Ascending aorta (tissue), 2 donors: ENCODE measurements around the gene TPRA1. TPM values are rescaled to one million over a fixed set of nuclear protein-coding genes. Genes with fewer than 3 reads are reported as not detected.
A peak's percentile ranks its signal among the peaks of the same experiment; 100 is the strongest.

Experiments
- DNase-seq, 2 donors: peaks; one replicate each; pipeline ENCODE4 v3.0.0-alpha.2; 2019; ENCODE audit warnings: low spot score in 2 of 2
- H3K27ac ChIP-seq, 2 donors: fragments of 200-600 bp; sonication (generic); one replicate each; pipeline ENCODE4 v1.5.1; 2016 to 2017; ENCODE audit warnings: mild to moderate bottlenecking in 1 of 2
- H3K27me3 ChIP-seq: fragments of 200-600 bp; sonication (generic); one replicate; pipeline ENCODE4 v1.5.1; 2017
- H3K36me3 ChIP-seq, 2 donors: fragments of 200-600 bp; sonication (generic); one replicate each; pipeline ENCODE4 v1.5.1; 2016
- H3K4me1 ChIP-seq, 2 donors: fragments of 200-600 bp; sonication (generic); one replicate each; pipeline ENCODE4 v1.5.1; 2016 to 2017; ENCODE audit warnings: mild to moderate bottlenecking in 1 of 2
- H3K4me3 ChIP-seq, 2 donors: fragments of 200-600 bp; sonication (generic); one replicate each; pipeline ENCODE4 v1.5.1; 2016 to 2017; ENCODE audit warnings: mild to moderate bottlenecking in 1 of 2
- H3K9me3 ChIP-seq, 2 donors: fragments of 200-600 bp; sonication (generic); one replicate each; pipeline ENCODE4 v1.5.1; 2016
- intact Hi-C: fragments of 100-400 bp; cut with DNase I; formaldehyde crosslinking; loops from one replicate; pipeline ENCODE4 v1.15.1; 2023
- total RNA-seq: library from RNA; depleted of rRNA; stranded (reverse); fragments of >200 nt; gene quantifications from one replicate; pipeline ENCODE4 v1.1.0, GENCODE V29; 2016
- TF ChIP-seq, protein P1 (sequence below), 3 experiments: fragments of 200-600 bp in 2 of 3; fragments of 450-650 bp in 1 of 3; sonication (generic) in 2 of 3; IDR thresholded peaks; one replicate each; pipeline ENCODE4 v1.5.1; 2016 to 2019; ENCODE audit warnings: antibody characterized with exemption in 3 of 3, mild to moderate bottlenecking in 1 of 3, moderate library complexity in 1 of 3

Gene TPRA1
- total RNA-seq, 1 donor from 2014 or later = 87.1 TPM

GRCh38 chr3:127628788-127629466 is 38.4 kb upstream of the TPRA1 start, which contains the start of gene PODXL2:
PODXL2 (plus strand) TSS chr3:127629185; CDS start chr3:127629220, 35 bp downstream.
- Histone ChIP-seq H3K4me1 (peaks cover 8 to 10% of the 10 kb centered on the region in 2 donors), H3K27me3 (no peaks in the 10 kb centered on the region), H3K27ac (no peak within 1 kb of the TSS), H3K9me3 (no peaks in the 10 kb centered on the region), H3K36me3 (no peaks in the 10 kb centered on the region), H3K4me3 (peak within 1 kb of the TSS; percentile 64 to 67)
- DNase-seq = no peak
- intact Hi-C loops = loop anchor here (2.0 kb wide), 1 partner anchor 38 kb away; the partner anchor contains the start of gene TPRA1
- TF ChIP-seq, protein P1, sequence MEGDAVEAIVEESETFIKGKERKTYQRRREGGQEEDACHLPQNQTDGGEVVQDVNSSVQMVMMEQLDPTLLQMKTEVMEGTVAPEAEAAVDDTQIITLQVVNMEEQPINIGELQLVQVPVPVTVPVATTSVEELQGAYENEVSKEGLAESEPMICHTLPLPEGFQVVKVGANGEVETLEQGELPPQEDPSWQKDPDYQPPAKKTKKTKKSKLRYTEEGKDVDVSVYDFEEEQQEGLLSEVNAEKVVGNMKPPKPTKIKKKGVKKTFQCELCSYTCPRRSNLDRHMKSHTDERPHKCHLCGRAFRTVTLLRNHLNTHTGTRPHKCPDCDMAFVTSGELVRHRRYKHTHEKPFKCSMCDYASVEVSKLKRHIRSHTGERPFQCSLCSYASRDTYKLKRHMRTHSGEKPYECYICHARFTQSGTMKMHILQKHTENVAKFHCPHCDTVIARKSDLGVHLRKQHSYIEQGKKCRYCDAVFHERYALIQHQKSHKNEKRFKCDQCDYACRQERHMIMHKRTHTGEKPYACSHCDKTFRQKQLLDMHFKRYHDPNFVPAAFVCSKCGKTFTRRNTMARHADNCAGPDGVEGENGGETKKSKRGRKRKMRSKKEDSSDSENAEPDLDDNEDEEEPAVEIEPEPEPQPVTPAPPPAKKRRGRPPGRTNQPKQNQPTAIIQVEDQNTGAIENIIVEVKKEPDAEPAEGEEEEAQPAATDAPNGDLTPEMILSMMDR (IDR thresholded peaks at IDR 0.05) = no peak

- DNase-seq = no peak
- TF ChIP-seq, protein P1 (IDR thresholded peaks at IDR 0.05) = no peak
- H3K36me3 ChIP-seq = no peaks in the 10 kb centered on the region
- intact Hi-C loops = loop anchor here (2.0 kb wide), 1 partner anchor 38 kb away; the partner anchor contains the start of gene TPRA1
- H3K27me3 ChIP-seq = no peaks in the 10 kb centered on the region
- peaks cover 8 to 10% of the 10 kb centered on the region in 2 donors for H3K4me1 ChIP-seq
- no peak overlapping the region for H3K27ac ChIP-seq
- H3K9me3 ChIP-seq = no peaks in the 10 kb centered on the region
- H3K4me3 ChIP-seq = peak overlapping the region in 1 of 2 donors; percentile 47
Observed at GRCh38 chr3:127628426-127628787, 37.9 kb upstream of the TPRA1 start.

DNA sequence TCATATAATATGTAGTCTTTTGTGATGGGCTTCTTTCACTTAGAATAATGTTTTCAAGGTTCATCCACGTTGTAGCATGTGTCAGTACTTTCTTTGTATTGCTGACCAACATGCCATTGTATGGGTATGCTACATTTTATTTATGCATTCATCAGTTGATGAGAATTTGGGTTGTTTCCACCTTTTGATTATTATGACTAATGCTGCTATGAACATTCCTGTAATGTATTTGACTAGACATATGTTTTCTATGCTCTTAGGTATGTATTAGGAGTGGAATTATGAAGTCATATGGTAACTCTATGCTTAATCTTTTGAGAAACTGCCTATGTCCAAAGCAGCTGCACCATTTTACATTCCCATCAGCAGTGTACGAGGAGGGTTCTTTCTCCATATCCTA is 35.3 kb upstream of the TPRA1 start:
- H3K27me3 ChIP-seq = no peaks in the 10 kb centered on the region
- H3K4me3 ChIP-seq = no peak overlapping the region
- TF ChIP-seq, protein P1 (IDR thresholded peaks at IDR 0.05) = no peak
- H3K27ac ChIP-seq = no peak overlapping the region
- H3K9me3 ChIP-seq = no peaks in the 10 kb centered on the region
- peaks cover 8 to 10% of the 10 kb centered on the region in 2 donors for H3K4me1 ChIP-seq
- no peak for DNase-seq
- peaks cover 0 to 7% of the 10 kb centered on the region in 2 donors for H3K36me3 ChIP-seq
- intact Hi-C loops = no loop called here

DNA sequence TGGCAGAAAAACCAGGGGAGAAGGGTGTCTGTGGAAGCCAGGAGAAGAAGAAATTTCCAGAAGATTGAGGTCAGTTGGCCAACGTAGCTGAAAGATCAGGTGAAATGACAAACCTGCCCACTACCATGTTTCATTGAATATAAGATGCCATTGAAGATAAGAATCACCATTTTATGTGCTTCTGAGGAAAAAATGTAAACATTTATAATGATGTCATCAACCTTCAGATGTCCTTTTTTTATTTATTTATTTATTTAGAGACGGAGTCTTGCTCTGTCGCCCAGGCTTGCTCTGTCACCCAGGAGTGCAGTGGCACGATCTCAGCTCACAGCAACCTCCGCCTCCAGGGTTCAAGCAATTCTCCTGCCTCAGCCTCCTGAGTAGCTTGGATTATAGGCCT is 33.5 kb upstream of the TPRA1 start:
- no peak for DNase-seq
- no peak overlapping the region for H3K27ac ChIP-seq

DNA sequence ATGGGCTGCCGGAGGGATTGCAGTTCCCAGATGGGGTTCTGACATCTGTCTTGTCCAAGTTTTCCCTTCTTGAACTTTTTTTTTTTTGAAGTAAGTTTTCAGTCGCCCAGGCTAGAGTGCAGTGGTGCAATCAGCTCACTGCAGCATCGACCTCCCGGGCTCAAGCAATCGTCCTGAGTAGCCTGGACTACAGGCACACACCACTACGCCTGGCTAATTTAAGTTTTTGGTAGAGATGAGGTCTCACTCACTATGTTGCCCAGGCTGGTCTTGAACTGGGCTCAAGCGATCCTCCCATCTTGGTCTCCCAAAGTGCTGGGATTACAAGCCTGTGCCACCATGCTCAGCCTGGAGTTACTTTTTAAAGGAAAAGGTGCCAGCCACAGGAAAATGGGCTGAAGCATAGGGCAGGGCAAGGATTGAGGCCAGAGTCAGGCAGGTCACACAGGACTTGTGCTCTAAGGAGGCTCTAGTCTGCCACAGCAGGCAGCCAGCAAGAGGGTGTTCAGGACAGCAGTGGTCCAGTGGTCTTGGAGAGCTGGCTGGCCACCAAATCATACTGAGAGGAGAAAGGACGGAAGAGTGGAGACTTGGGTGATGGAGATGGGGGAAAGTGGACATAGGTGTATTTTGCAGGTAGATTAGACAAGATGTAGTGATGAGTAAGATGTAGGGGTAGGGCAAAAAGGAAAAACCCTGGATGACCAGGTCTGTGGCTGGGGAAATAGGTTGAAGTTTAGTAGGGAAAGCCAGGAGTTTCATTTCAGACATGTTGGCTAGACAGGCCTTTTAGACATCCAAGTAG is 32.4 kb upstream of the TPRA1 start:
- intact Hi-C loops = no loop called here
- Histone ChIP-seq H3K4me1 (no peaks in the 10 kb centered on the region), H3K36me3 (peaks cover 0 to 10% of the 10 kb centered on the region in 2 donors), H3K9me3 (no peaks in the 10 kb centered on the region), H3K4me3 (no peak overlapping the region), H3K27me3 (no peaks in the 10 kb centered on the region), H3K27ac (no peak overlapping the region)
- TF ChIP-seq, protein P1 (IDR thresholded peaks at IDR 0.05) = no peak
- no peak for DNase-seq

More for the DNA sequence above, 33.5 kb upstream of the TPRA1 start:
- intact Hi-C loops = no loop called here
- TF ChIP-seq, protein P1 (IDR thresholded peaks at IDR 0.05) = no peak
- H3K9me3 ChIP-seq = no peaks in the 10 kb centered on the region
- H3K4me3 ChIP-seq = no peak overlapping the region
- H3K27me3 ChIP-seq = no peaks in the 10 kb centered on the region
- H3K4me1 ChIP-seq = no peaks in the 10 kb centered on the region
- peaks cover 0 to 10% of the 10 kb centered on the region in 2 donors for H3K36me3 ChIP-seq
